Right cardiac atrium (tissue), 5 donors: ENCODE results near the gene CAV1. TPM values are rescaled to one million over a fixed set of nuclear protein-coding genes. Genes with fewer than 3 reads are reported as not detected.

Experiments
- ATAC-seq, 2 donors: fragments of 200-7000 bp; cut with Tn5 transposase; one replicate each; pipeline versions ENCODE4 v1.8.0 to v1.9.1; 2020; ENCODE audit warnings: moderate library complexity in 2 of 2, mild to moderate bottlenecking in 1 of 2
- DNase-seq, 3 donors: peaks; one replicate each; pipeline ENCODE4 v3.0.0-alpha.2; 2020
- H3K27ac ChIP-seq: one replicate; pipeline ENCODE4 v1.5.1; 2013; ENCODE audit warnings: mild to moderate bottlenecking, low read length, control low read depth, moderate library complexity
- H3K27me3 ChIP-seq: one replicate; pipeline ENCODE4 v1.6.1; 2013; ENCODE audit not compliant: control insufficient read depth, insufficient read depth
- H3K4me1 ChIP-seq: one replicate; pipeline ENCODE4 v1.6.1; 2013; ENCODE audit warnings: low read length; ENCODE audit not compliant: control insufficient read depth, insufficient read depth
- H3K4me3 ChIP-seq: one replicate; pipeline ENCODE4 v1.5.1; 2013; ENCODE audit warnings: low read length, control low read depth
- H3K9me3 ChIP-seq: one replicate; pipeline ENCODE4 v1.6.1; 2013; ENCODE audit warnings: low read length; ENCODE audit not compliant: control insufficient read depth
- WGBS: extraction: QIAGEN DNeasy Blood & Tissue Kit; methylation state at CpG from one replicate; pipeline ENCODE4 v1.1.7; 2013; 5-methylcytosine and 5-hydroxymethylcytosine counted together
- intact Hi-C, 4 donors: fragments of 100-400 bp; cut with DNase I; formaldehyde crosslinking; loops; one replicate each; pipeline versions ENCODE4 v1.11.0 to v1.14.0; 2022 to 2023
- polyA plus RNA-seq: library from polyadenylated mRNA; stranded (reverse); fragments of 200-250 nt; gene quantifications from one replicate; pipeline ENCODE4 v1.2.3, GENCODE V29; 2013
- total RNA-seq, 4 donors: library from RNA; stranded (reverse); fragmentation: NEBNext Ultra II Directional; extraction: Animal tissue kit (Norgen Biotek cat#: 25700); gene quantifications; one replicate each; pipeline ENCODE4 v1.2.1, GENCODE V29; 2021
- donor health status: healthy with polysubstance abuse.
- donor health status: DM: no; HTN: yes; CAD: no.
- donor health status: DM: no; HTN: no; CAD: no.
- donor health status: DM: no; HTN: yes; CAD: no; lungs with severe emphysema.
- donor health status: DM: yes; HTN: yes; CAD: no.

The CAV1 gene
- total and polyA plus RNA-seq, 5 donors: 269 to 502 (median 357) TPM

DNA sequence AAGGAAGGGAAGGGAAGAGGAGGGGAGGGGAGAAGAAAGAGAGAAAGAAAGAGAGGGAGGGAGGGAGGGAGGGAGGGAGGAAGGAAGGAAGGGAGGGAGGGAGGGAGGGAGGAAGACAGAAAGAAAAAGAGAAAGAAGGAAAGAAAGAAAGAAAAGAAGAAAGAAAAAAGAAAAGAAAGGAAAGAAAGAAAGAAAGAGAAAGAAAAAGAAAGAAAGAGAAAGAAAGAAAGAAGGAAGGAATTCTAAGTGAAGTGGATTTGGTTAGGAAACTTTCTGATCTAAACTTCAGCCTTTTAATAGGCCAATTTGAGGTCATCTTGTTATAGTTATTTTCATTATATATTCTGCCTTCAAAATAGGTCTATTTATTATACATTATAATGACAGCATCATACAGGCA, 21.0 kb upstream of the CAV1 start:
- H3K27ac ChIP-seq: peak overlapping the region; percentile 64
- intact Hi-C loops: no loop called here
- no peaks in the 10 kb centered on the region for H3K9me3 ChIP-seq
- peaks cover 9% of the 10 kb centered on the region for H3K4me1 ChIP-seq
- no peak for DNase-seq
- ATAC-seq: no peak
- H3K4me3 ChIP-seq: no peak overlapping the region
- no peaks in the 10 kb centered on the region for H3K27me3 ChIP-seq

DNA sequence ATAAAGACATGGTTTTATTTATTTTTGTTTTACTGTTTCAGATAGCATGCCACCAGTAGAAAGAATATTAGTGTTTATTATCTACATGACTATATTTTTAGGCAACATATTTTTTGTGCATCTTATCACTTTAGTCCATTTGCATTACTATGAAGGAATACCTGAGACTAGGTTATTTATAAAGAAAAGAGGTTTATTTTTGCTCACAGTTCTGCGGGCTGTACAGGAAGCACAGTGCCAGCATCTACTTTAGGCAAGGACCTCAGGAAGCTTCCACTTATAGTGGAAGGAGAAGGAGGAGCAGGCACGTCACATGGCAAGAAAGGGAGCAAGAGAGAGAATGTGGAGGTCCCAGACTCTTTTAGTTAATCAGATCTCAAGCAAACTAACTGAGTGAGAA, 19.6 kb upstream of the CAV1 start:
- intact Hi-C loops: no loop called here
- ATAC-seq: no peak
- Histone ChIP-seq H3K27me3 (no peaks in the 10 kb centered on the region), H3K4me1 (peaks cover 8% of the 10 kb centered on the region), H3K4me3 (no peak overlapping the region), H3K9me3 (no peaks in the 10 kb centered on the region), H3K27ac (peak overlapping the region; percentile 43)
- no peak for DNase-seq
- 76% methylated on average over 2 of the region's 2 CpGs for WGBS

DNA sequence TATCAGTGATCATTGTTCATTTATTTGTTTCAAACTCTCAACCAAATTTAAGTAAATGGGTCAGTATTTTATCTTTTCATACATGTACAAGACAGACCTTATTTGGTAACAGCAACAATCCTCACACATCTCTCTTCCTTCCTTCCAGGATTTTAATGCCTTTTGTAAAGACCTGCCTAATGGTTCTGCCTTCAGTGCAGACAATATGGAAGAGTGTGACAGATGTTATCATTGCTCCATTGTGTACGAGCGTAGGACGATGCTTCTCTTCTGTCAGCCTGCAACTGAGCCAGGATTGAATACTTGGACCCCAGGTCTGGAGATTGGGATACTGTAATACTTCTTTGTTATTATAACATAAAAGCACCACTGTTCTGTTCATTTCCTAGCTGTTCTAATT, 19.0 kb upstream of the CAV1 start:
- ATAC-seq (no peak), DNase-seq (no peak)
- H3K9me3 ChIP-seq: no peaks in the 10 kb centered on the region
- intact Hi-C loops: no loop called here
- no peak overlapping the region for H3K4me3 ChIP-seq
- peaks cover 8% of the 10 kb centered on the region for H3K4me1 ChIP-seq
- H3K27ac ChIP-seq: peak overlapping the region; percentile 43
- no peaks in the 10 kb centered on the region for H3K27me3 ChIP-seq
- WGBS: 40% methylated on average over 3 of the region's 3 CpGs

DNA sequence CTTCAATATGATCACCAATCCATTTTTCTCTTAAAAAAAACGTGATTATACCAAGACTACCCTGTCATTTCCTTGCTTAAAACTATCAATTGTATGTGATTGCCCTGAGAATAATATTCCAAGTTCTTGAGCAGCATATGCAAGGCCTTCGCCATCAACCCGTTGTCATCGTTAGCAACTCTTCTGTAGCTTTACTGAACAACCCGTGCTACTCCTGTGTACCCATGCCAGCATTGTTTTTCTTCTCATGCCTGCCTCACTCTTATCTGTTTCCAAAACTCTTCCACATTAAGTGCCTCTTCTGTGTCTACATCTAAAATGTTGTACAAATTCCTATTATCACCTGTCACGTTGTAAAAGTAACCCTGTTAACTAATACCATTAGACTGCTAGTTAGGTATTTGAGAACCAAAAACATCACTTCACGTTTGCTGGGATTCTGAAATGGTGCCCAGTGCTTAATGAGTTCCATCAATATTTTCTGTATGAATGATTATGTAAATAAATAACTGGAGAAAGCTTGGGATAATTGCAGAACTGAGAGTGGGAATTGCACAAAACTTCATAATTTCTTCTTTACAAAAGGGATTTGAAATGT, 14.8 kb upstream of the CAV1 start:
- WGBS: 73% methylated on average over 7 of the region's 7 CpGs

DNA sequence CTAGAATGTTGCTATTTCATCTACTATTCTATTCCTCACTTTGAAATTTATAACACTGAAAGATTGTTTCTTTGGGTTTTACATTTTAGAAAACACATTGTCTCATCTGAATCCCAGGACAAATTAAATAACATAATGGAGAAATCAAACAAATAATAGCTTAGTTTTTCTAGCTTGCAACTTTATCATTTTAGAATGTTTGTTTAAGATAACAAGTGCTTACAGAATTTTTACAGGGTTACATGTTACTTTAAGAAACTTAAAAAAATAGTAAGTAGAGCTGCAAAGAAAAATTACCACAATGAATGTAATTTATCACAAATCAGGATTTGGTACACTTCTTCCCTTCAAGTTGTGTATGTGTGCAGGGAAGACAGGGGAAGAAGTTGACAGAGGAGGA, 14.0 kb upstream of the CAV1 start:
- ATAC-seq: no peak
- no peaks in the 10 kb centered on the region for H3K27me3 ChIP-seq
- intact Hi-C loops: loop anchor here in 1 of 4 donors (10.0 kb wide), 1 partner anchor 246 kb away; no protein-coding TSS in a partner anchor
- no peak for DNase-seq
- no peak overlapping the region for H3K4me3 ChIP-seq
- H3K4me1 ChIP-seq: peaks cover 1% of the 10 kb centered on the region
- H3K27ac ChIP-seq: no peak overlapping the region
- H3K9me3 ChIP-seq: no peaks in the 10 kb centered on the region

More for the DNA sequence above, 14.8 kb upstream of the CAV1 start:
- Histone ChIP-seq H3K27me3 (no peaks in the 10 kb centered on the region), H3K4me3 (no peak overlapping the region), H3K9me3 (no peaks in the 10 kb centered on the region), H3K4me1 (peaks cover 6% of the 10 kb centered on the region), H3K27ac (no peak overlapping the region)
- intact Hi-C loops: loop anchor here in 1 of 4 donors (10.0 kb wide), 1 partner anchor 245 kb away; no protein-coding TSS in a partner anchor
- DNase-seq (no peak), ATAC-seq (no peak)

DNA sequence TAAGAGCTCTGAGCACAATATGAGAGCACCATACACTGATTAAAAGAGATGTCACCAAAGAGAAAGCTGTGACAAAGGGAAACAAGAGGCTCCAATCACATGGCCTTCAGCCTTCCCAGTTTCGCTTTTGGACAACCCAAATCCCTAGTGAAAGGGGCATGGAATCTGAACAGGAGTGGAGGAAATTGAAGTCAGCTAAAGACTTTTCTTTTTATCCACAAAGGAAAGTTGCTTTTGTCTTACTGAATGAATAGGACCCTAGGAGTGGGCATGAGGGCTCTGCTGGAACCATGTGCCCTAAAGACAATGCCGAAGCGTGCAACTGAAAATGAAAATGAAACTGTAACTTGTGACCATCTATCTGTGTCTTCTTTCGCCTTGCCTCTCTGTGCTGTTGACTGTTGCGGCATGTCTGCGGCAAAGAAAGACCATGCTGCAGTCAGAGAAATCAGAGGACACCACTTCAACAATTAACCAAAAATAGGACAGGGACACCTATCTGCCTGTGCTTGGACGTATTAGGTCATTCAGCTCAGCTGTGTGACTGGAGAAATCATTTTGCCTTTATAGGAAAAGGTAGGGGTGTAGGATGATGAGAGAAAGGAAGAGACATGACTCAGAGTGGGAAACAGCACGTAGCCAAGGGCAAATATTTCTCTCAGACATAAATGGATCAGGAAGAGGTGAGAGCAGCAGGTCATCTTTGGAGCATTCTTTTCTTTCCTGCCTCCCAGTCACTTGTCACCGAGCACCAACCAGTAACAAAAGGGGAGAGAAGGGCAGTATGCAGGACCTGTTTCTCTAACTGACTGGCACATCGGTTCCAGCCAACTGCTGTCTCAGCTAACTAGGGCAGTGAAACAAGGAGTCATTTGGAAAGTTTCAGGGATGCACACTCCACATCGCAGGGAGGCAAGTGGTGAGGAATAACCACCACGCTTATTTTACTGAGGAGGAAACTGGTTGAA, 13.0 kb upstream of the CAV1 start:
- Histone ChIP-seq H3K9me3 (no peaks in the 10 kb centered on the region), H3K27me3 (no peaks in the 10 kb centered on the region), H3K27ac (peak overlapping the region; percentile 90), H3K4me3 (peak overlapping the region; percentile 56), H3K4me1 (no peaks in the 10 kb centered on the region)
- peak; percentile 89 to 94 for ATAC-seq
- intact Hi-C loops: loop anchor here in 1 of 4 donors (10.0 kb wide), 1 partner anchor 247 kb away; no protein-coding TSS in a partner anchor
- DNase-seq: peak in 1 of 3 donors; percentile 56
- WGBS: 35% methylated on average over 12 of the region's 12 CpGs

DNA sequence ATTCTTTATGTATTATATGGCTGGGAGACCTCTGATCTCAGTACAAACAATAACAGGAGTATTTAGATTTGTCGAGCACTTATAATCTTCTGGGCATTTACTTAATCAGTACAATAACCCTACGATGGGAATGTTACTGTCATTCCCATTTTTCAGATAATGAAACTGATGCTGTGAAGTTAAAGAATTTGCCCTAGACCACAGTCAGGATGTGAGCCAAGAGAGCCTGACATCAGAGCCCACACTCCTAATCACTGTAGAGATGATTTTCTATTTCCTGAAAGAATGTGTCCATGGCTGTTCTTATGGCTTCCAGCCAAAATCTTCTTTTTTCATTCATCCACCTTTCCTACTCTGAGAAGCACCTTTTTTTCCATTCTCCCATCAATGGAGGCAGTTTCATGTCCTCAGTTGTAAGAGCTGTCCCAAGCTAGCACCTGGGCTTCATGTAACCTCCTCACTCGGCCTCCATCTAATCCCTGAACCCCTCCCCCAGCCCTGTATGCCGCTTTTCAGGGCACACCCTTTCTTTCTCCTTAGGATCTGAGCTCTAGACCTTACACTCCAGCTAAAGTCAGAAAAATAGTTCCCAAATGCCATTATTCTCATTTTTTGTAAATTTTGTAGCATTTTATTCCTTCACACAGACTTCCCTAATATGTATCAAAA, 12.2 kb upstream of the CAV1 start:
- intact Hi-C loops: loop anchor here in 1 of 4 donors (10.0 kb wide), 1 partner anchor 248 kb away; no protein-coding TSS in a partner anchor
- DNase-seq (no peak), ATAC-seq (peak; percentile 6 to 30)
- Histone ChIP-seq H3K4me3 (peak overlapping the region; percentile 56), H3K27me3 (no peaks in the 10 kb centered on the region), H3K27ac (peak overlapping the region; percentile 90), H3K9me3 (no peaks in the 10 kb centered on the region), H3K4me1 (no peaks in the 10 kb centered on the region)
- WGBS: 51% methylated on average over 4 of the region's 4 CpGs

DNA sequence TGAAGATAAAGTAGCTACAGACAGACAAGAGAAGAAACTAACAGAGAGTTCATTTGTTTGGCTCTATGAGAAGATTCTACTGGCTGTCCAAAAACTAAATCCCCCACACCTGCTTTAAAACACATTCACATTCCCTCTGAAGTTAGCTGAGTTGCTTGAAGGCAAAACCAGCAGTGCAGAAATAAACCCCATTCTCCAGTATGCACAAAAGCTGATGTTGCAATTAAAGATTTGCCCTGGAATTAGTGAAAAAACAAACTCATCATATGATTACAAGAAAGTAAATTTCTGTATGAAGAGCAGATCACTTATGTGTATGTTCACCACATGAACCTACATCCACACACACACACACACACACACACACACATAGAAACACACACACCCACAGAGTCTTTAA, 9.3 kb upstream of the CAV1 start:
- Histone ChIP-seq H3K27ac (no peak overlapping the region), H3K27me3 (no peaks in the 10 kb centered on the region), H3K4me3 (no peak overlapping the region), H3K4me1 (no peaks in the 10 kb centered on the region), H3K9me3 (no peaks in the 10 kb centered on the region)
- ATAC-seq: no peak
- no peak for DNase-seq
- intact Hi-C loops: loop anchor here in 1 of 4 donors (10.0 kb wide), 1 partner anchor 251 kb away; no protein-coding TSS in a partner anchor

DNA sequence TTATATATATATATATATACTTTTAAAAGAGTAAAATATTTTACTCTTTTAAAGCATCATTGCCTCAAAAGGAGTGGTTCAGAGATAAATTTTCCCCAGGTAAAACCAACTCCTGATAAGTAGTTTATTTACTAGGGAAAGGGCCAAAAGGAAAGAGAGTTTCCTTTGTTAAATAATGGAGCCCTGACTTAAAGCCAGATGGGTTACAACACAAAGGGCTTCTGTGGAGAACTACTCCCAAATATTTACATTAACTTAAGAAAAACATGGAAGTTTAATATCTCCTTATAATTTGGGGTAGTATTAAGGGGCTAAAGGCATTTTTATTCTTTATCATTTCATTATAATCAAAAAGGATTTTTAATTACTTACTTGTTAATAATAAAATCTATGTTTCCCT, 8.5 kb upstream of the CAV1 start:
- Histone ChIP-seq H3K27ac (no peak overlapping the region), H3K27me3 (no peaks in the 10 kb centered on the region), H3K4me3 (no peak overlapping the region), H3K9me3 (no peaks in the 10 kb centered on the region), H3K4me1 (no peaks in the 10 kb centered on the region)
- intact Hi-C loops: loop anchor here in 1 of 4 donors (10.0 kb wide), 1 partner anchor 252 kb away; no protein-coding TSS in a partner anchor
- DNase-seq (no peak), ATAC-seq (no peak)

DNA sequence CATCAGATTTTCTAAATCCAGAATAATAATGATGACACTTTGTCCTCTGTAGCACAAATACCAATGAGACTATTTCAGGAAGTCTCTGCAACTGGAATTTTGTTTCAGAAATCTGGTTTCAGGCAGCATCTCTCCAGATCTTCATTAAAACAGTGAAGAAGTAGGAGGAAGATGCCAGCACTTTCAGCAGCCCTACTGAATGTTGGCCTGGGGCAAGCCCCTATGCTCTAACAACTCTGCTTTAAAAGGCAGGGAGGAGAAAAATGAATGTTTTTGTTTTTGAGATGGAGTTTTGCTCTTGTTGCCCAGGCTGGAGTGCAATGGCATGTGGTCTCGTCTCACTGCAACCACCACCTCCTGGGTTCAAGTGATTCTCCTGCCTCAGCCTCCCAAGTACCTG, 7.2 kb upstream of the CAV1 start:
- ATAC-seq (no peak), DNase-seq (no peak)
- Histone ChIP-seq H3K4me3 (no peak overlapping the region), H3K27me3 (no peaks in the 10 kb centered on the region), H3K4me1 (no peaks in the 10 kb centered on the region), H3K9me3 (no peaks in the 10 kb centered on the region), H3K27ac (no peak overlapping the region)
- 97% methylated on average over 1 of the region's 1 CpG for WGBS
- intact Hi-C loops: loop anchor here in 1 of 4 donors (10.0 kb wide), 1 partner anchor 253 kb away; no protein-coding TSS in a partner anchor

DNA sequence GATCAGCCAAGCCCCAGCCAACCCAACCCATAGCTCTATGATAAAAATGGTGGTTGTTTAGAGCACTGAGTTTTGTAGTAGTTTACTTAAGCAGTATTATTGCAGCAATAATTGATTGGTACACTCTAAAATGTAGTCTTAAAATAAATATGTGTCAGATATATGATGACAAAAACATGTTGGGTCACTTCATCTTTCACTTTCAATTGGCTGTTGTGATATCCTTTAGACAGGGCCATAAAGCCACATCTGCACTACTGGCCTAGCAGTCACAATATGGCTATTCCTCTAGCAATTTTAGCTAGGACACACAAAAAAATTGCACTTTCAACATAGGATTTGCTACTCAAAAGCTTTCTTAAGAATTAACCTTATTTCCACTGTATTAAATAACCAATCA, 5.9 kb upstream of the CAV1 start:
- intact Hi-C loops: loop anchor here in 1 of 4 donors (10.0 kb wide), 1 partner anchor 254 kb away; no protein-coding TSS in a partner anchor
- Histone ChIP-seq H3K27me3 (no peaks in the 10 kb centered on the region), H3K27ac (no peak overlapping the region), H3K4me3 (no peak overlapping the region), H3K9me3 (no peaks in the 10 kb centered on the region), H3K4me1 (no peaks in the 10 kb centered on the region)
- ATAC-seq (no peak), DNase-seq (no peak)
